GM19324 (cell line): Measurements from ENCODE around the gene QRICH2.
"Not testable (repeated sequence)": the region's sequence is repeated elsewhere in the genome, so short reads cannot be mapped to it uniquely, and the experiment has no call there.

ENCODE experiments used
- ATAC-seq: cut with Tn5 transposase; IDR thresholded peaks from one replicate; pipeline ENCODE4 v1.9.1; 2021; ENCODE audit warnings: mild to moderate bottlenecking, moderate library complexity; ENCODE audit not compliant: unreplicated experiment, low FRiP score

The QRICH2 gene

GRCh38 chr17:76233588-76234353 lies 74.3 kb downstream of the QRICH2 start:
- ATAC-seq: no peak

- ATAC-seq: no peak
These were observed 75.7 kb downstream of the QRICH2 start for GRCh38 chr17:76232342-76232741.

DNA sequence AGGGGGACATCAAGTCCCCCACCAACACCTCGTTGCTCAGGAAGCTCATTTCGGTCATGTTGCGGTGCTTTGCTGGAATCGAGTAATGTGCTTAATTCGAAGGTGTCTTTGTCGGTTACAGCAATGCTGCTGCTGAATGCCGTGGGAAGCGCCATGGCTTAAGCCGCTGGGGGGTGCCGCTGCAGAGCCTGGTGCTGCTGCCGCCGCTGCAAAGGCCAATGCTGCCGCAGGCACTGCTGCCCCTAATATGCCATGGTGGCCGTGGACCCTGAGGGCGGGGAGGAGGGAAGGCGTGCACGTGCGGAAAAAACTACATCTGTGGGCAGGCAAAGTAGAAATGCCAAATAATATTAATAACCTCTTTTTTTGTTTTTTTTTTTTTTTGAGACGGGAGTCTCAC lies 81.3 kb downstream of the QRICH2 start:
- ATAC-seq: not testable (repeated sequence)

DNA sequence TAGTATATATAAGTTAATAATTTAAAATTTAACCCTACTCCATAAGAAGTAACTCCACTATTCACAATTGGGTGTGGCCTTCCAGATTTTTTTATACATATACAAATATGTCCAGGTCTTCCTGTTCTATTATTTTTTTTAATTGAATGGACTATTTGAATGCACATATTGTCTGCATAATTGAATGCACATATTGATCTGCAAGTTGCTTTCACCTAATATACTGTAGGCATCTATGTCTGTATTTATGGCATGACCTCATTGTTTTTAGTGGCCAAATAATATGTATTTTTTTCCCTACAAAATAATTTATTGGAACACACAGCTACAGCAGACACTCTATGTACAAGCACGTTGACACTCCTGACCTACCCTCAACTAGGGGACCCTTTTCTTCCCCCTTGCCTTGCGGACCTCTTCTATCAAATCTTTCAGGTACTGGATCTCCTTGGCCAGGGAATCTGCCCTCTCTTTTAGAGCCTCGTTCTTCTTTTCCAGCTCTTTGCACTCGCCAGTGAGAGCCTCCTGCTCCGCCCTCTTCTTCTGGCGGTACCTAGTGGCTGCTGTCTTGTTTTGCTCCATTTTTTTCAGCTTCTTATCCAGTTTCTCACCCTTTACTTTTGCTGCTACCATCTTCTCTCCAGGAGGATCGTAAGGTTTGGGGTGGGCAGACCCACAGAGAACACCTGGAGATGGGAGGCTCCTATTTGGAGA lies 82.5 kb downstream of the QRICH2 start:
- not testable (repeated sequence) for ATAC-seq
